Omental fat pad (tissue), 4 donors: Measurements from ENCODE around the gene MYCBPAP. TPM values are rescaled to one million over a fixed set of nuclear protein-coding genes. Genes with fewer than 3 reads are reported as not detected.

Source experiments
- ATAC-seq: fragments of 150-250 bp; one replicate; pipeline ENCODE4 v1.9.1; 2016; ENCODE audit warnings: mild to moderate bottlenecking, moderate library complexity; ENCODE audit not compliant: low FRiP score
- DNase-seq: peaks from one replicate; pipeline ENCODE4 v3.0.0-alpha.2; 2019; ENCODE audit warnings: low spot score
- total RNA-seq, 4 donors: library from RNA; depleted of rRNA; stranded (reverse); fragments of >200 nt; gene quantifications; one replicate each; pipeline ENCODE4 v1.1.0, GENCODE V29; 2016
- TF ChIP-seq, protein P1 (sequence below), 3 donors: fragments of 450-650 bp; IDR thresholded peaks; one replicate each; pipeline ENCODE4 v1.5.1; 2016 to 2017; ENCODE audit warnings: antibody characterized with exemption in 3 of 3, mild to moderate bottlenecking in 3 of 3, moderate library complexity in 2 of 3

Gene MYCBPAP
- total RNA-seq, 4 donors from 2014 or later: 0.36 to 1.9 (median 1.0) TPM; not detected in 1

- ATAC-seq: peak; percentile 85
- TF ChIP-seq, protein P1, sequence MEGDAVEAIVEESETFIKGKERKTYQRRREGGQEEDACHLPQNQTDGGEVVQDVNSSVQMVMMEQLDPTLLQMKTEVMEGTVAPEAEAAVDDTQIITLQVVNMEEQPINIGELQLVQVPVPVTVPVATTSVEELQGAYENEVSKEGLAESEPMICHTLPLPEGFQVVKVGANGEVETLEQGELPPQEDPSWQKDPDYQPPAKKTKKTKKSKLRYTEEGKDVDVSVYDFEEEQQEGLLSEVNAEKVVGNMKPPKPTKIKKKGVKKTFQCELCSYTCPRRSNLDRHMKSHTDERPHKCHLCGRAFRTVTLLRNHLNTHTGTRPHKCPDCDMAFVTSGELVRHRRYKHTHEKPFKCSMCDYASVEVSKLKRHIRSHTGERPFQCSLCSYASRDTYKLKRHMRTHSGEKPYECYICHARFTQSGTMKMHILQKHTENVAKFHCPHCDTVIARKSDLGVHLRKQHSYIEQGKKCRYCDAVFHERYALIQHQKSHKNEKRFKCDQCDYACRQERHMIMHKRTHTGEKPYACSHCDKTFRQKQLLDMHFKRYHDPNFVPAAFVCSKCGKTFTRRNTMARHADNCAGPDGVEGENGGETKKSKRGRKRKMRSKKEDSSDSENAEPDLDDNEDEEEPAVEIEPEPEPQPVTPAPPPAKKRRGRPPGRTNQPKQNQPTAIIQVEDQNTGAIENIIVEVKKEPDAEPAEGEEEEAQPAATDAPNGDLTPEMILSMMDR (IDR thresholded peaks at IDR 0.05): peak in 1 of 3 donors; percentile 96
- peak; percentile 91 for DNase-seq
These were observed 25.7 kb upstream of the MYCBPAP start for GRCh38 chr17:50482516-50482915.

DNA sequence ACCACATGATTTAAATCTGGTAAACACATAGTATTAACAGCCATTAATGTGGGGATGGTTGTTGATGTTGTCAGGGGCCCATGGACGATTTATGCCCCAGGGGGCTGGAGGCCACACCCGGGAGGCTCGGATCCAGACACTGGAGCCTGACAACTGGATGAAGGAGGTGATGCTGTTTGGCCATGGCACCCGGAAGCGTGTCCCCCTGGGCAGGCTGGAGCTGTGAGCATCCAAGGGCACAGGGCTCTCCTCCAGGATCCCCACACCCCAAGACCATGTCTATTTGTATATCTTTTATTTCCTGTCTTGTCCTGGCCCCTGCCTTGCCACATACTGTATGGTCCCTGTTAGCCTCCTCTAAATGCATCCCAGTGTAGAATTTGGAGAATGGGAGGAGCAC, 25.0 kb upstream of the MYCBPAP start:
- TF ChIP-seq, protein P1 (IDR thresholded peaks at IDR 0.05): no peak
- DNase-seq: no peak
- ATAC-seq: no peak

- TF ChIP-seq, protein P1 (IDR thresholded peaks at IDR 0.05): no peak
- no peak for ATAC-seq
- DNase-seq: no peak
These were observed 23.7 kb upstream of the MYCBPAP start for GRCh38 chr17:50484386-50485155.

DNA sequence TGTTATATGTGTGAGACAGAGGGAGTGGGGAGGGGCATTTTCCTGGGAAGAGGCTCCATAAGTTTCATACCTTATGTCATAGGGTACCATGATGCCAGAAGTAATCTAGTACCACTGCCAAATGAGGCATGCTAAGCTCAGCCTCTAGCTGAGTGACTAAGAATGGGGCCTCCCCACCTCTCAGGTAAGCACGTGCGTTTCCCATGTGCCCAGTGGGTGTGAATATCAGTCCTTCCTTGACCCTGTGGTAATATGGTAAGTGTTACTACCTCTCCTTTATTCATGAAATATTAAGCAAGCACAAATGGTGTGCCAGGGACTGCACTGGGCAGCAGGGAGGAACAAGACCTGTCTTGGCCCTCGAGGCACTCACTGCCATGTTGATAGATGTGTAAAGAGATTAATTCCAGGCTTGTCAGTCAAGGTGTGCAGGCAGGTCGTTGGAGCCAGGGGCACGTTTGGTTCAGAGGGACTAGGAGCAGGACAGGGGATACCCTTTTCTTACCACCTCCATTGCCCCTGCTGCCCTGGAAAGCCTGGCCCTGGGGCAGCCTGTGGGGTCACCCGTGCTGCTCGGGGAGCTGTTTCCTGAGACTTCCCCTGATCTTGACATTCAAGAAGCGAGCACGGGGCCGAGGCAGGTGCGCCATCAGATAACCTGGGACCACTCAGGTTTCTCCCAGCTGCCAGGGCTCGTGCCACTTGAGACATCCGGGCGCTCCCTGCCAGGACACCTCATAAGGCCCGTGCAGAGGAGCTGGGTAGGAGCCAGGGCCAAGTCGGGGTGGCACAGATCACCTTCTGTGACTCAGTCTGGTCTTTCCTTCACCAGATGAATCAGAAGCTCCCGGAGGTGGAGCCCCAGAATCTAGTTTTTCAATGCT, 20.8 kb upstream of the MYCBPAP start:
- no peak for DNase-seq
- no peak for ATAC-seq
- TF ChIP-seq, protein P1 (IDR thresholded peaks at IDR 0.05): no peak

DNA sequence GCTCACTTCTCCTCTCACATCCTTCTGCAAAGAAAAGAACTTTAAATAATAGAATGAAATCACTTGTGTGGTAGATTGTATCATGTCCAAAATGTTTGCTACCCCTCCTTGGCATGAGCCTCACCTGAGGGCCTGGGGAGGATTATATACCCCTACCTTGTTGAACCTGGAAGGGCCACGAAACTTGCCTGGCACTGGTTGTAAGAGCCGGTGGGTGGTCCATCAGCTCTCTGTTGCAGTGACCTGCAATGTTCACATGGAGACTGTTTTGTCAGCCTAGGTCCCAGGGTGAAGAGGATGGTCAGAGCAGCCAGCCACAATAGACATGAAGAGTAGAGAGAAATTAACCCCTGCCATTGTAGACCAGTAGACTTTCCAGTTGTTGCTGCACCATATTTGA, 19.4 kb upstream of the MYCBPAP start:
- TF ChIP-seq, protein P1 (IDR thresholded peaks at IDR 0.05): no peak
- DNase-seq (no peak), ATAC-seq (no peak)

DNA sequence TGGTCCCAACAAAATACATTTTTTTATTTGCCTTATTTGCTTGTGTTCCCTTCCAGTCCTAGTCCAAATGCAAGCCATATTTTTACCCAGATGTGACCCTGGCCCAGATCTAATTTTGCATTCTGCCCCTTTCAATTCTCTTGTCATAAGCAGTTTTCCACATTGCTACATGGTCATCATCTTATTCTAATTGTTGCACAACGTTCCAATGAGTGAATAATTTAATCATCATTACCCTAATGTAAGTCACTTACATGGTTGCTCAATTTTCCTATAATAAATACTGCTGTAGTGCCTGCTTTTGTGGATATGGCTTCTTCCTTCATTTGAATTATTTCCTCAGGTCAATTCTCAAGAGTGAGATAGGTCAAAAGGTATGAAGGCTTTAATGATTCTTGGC, 16.7 kb upstream of the MYCBPAP start:
- TF ChIP-seq, protein P1 (IDR thresholded peaks at IDR 0.05): no peak
- DNase-seq: no peak
- ATAC-seq: no peak
